HG03196 (cell line): ENCODE results near the gene NINJ2.

ENCODE experiments used
- ATAC-seq: cut with Tn5 transposase; IDR thresholded peaks from one replicate; pipeline ENCODE4 v1.9.1; 2021; ENCODE audit not compliant: unreplicated experiment

NINJ2 gene

DNA sequence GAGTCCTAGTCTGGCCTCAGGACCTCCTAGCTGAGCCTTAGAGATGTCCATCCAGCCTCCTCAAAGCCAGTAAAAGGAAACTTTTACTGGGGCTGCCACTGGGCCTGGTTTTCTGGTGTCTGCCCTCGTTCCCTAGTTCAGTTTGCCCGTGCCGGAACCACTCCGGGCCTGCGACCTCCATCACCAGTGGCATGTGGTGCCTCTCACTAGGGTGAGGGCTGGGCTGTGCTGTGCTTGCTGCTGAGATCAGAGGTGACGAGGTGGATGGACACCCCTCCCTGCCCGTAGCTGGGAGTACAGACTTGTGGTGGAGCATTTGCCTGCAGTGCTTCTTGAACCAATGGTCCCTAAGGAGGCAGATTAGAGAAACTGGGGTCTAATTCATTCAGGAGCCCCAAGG, 127.8 kb downstream of the NINJ2 start:
- ATAC-seq = no peak

DNA sequence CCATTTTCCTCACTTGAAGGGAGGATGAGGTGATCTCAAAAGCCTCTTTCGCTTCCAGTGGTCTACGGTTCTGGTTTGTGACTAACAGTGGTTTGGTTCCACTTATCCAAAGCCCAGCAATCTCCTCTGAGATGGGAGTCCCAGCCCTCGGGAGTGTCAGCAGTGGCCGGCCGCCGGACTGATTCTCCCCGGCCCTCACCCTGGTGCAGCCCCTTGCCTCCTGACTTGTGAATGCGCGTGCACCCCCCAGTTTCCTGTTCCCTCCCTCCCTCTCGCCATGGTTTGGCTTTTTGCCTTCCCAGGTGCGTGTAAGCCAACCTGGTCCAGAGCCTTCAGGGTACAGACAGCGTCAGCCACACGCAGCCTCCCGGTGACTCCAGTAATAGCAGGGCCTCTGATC, 129.0 kb downstream of the NINJ2 start:
- ATAC-seq = no peak

DNA sequence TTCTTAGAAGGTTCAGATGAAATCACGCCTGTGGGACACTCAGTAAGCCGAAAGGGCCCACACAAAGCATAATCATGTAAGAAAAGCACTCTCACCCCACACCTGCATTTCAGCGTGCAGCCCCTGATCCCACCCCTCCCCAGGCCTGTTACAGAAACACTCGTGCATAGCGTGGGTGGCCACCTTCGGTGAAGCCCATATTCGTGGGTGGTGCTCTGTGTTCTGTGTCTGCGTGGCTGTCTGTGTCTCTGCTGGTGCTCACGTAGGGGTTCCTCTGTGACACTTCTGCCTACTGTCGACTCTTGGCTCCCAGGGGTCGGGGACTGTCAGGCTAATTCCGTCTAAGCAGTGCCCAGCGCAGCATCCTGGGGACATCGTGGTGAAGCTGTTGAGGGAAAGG, 129.5 kb downstream of the NINJ2 start:
- ATAC-seq = no peak

DNA sequence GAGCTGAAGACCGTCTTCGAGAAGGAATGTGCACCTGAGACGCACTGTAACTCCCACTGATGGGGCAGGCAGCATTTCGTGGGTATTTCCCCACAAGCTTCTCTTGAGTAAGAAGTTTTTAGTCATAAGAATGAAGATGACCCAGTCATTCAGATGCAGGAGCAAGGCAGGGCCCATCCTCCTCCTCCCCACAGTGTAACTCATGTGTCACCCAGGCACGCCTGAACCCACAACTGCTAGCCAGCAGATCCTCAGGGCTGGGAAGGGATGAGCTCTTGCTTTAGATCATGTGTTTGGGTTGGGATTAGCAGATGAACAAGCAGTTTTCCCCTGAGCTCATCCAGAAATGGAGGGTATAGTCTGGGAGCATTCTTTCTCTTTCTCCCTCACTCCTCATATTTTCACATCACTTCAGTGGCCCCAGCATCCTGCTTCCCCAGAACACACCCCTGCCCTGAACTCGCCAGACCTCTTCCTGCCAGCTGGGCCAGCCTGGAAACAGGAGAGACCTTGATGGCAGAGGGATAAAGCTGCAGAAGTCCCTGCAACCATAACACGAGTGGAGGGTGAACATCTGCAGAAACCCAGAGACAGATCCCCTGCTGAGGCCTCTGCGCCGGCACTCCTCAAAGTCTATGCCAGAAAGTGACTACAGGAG, 130.2 kb downstream of the NINJ2 start:
- ATAC-seq = no peak

DNA sequence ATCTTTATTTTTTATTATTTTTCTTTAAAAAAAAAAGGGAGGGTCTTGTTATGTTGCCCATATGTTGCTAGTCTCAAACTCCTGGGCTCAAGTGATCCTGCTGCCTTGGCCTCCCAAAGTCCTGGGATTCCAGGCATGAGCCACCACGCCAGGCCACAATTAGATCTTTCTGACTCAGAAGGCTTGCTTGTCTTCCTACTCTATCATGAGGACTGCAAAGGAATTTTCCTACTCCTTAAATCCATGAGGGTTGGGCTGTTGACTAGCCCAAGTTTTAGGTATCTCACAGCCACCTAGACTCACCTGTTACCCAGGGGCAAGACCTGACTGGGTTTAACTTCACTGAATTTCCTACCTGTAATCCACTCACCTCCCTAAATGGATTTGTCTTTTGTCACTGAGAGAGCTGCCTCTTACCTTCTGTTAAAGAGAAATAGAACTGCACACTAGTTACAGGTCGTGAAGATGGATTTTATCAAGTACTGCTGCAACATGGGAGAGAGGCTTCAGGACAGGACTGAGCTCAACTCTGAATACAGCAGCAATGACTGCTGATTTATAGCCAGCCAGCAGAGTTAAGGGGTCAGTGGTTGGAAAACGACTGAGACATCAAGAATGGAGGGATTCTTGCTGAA, 131.2 kb downstream of the NINJ2 start:
- ATAC-seq = no peak

DNA sequence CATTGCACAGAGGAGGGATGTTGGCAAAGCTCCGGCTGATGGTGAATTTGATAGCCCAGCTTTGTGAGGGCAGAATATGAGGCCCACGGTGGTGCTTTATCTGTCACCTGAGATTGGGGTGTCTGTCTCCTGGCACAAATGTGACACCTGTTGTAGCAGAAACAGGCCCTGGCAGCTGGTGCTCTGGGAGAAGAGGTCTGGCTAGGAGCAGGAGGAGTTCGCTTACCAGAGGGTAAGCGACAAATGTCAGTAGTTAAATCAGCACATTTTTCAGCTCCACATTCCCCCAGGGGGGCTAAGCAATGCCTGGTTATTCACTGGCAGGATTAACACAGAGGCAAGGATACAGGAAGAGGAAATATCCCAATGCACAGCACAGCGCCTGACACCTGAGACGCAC, 132.4 kb downstream of the NINJ2 start:
- no peak for ATAC-seq

DNA sequence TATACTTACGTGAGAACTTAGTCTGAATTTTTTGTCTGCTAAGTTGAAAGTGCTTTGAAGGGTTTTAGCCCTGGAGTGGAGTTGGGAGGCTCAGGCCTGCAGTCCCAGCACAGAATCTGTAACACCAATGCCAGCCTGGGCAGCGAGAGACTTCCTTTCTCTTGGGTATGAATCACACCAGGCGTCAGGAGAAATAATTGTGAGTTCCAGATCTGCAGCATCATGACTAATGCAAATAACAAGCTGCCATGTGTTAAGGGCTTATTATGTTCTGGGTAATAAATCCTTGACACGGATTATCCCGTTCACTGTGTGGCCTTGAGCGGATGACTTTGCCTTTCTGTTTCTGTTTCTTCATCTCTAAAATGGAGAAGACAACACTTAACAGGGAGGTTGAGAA, 132.9 kb downstream of the NINJ2 start:
- no peak for ATAC-seq

DNA sequence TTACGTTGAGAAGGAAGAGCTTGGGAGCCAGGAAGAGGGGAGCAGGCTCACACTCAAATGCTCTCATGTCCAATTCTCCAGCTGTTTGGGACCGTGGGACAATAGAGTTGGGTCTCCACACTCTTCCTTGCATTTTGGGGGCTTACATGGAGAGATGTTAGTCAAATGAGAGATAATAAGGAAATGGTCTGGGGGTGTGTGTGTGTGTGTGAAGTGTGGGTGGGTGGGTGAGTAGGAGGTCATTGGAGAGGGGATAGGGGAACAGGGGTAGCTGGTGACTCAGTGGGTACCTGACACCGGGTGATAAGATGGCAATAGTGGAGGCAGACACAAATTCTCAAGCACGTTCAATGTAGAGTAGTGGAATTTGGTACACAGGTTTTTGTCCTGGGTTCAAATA, 135.5 kb downstream of the NINJ2 start:
- ATAC-seq = no peak

DNA sequence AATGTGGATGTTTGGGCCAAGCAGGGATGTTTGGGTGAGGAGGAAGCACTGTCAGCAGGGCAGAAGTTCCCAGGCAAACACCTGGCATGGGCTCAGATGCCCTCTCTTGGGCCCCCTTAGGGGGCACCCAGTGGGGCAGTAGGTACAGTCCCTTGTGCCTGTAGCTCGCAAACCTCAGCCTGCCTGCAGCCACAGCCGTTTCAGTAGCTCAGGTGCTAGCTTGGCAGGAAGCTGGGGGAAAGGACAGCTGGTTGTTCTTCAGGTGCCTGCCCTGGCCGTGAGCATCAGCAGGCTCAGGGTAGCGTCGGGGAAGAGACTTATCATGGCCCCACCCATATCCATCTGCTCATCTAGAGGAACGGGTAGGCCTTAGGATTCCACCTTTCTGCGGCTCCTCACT, 136.0 kb downstream of the NINJ2 start:
- ATAC-seq = no peak

DNA sequence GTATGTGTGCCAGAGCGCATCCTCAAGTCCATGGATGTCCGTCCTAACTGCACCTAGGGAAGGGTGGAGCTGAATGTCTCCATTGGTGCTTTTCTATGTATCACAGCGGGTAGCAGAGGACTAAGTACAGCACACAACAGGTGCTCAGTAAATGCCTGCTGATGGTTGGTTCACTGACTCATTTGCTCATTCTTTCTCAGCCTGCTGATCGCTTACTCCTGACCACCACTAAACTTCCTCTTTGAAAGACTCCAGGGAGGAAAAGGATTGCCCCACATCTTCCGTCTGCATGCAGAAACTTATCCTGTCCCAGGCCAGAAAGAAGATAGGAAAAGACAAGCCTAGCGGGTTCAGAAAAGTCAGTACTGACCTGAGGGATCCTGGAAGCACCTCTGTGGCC, 137.2 kb downstream of the NINJ2 start:
- ATAC-seq = no peak

DNA sequence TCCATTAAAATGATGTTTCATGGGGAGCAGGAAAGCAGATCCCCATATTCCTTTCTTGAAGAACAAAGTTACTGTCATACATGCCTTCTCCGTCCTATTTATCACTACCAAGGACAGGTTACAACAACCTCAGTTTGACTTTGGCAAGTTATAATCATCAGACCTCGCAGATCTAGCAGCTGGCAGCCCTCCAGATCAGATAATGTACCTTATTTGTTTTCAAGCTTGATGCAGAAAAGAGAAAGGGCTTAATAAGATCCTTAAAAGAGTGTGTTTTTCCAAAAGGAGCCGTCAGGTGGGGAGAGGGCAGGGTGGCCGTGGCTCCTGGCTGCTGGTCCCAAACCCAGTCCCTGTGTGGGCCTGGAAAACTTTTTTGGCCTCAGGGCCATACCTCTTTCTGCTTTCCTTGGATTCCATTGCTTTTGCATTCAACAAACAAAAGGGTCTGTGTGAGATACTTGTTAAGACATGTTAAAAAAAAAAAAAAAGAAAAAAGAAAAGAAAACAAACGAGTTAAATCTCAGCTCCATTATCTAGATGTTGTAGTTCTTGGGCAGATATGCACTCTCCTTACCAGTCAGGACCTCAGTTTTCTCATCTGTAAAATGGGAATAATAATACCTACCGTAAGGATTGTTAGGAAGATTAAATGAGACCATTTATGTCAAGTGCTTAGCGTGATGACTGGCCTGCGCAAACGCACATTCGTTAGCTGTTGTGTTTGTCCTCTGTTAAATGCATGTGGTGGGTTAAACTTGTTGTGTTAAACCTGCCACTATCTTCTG, 138.9 kb downstream of the NINJ2 start:
- no peak for ATAC-seq

DNA sequence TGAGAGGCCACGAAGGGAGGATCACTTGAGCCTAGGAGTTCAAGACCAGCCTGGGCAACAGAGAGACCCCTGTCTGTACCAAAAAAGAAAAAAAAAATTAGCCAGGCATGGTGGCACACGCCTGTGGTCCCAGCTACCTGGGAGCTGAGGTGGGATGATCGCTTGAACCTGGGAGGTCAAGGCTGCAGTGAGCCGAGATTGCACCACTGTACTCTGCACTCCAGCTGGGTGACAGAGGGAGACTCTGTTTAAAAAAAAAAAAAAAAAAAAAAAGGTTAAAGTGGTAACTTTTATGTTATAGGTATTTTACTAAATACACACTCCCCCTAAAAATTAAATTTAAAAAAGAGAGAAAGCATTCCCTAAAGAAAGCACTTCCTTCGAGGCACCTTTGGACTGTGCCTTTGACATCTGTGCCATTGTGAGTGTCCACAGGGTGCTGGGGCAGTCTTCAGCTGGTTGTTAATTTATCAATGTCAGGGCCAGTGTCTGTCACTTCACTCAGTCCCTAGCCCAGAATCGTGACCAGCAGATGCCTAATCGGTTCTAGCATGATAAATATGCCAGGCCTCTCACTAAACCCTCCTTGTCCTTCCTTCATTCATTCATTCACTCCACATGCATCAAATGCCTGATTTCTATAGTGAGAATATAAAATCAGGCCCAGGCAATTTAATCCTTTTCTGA, 140.4 kb downstream of the NINJ2 start:
- ATAC-seq = no peak

DNA sequence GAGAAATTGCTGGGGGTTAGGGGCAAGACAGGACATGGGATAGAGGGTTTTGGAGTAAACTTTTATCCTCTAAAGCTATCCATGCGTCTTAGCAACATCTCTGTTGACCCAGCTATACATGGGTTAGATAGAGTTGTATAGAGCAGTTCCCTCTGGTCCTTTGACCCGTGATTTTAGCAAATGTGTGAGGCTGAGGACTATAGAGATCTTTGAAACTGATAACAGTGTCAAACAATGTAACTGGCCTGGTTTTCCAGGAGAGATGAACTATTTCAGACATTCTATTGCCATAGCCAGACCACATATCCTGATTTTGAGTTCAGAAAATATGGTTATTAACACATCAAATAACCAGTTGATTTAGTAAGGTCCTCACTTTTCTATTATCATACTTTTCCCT, 143.1 kb downstream of the NINJ2 start:
- ATAC-seq = no peak

DNA sequence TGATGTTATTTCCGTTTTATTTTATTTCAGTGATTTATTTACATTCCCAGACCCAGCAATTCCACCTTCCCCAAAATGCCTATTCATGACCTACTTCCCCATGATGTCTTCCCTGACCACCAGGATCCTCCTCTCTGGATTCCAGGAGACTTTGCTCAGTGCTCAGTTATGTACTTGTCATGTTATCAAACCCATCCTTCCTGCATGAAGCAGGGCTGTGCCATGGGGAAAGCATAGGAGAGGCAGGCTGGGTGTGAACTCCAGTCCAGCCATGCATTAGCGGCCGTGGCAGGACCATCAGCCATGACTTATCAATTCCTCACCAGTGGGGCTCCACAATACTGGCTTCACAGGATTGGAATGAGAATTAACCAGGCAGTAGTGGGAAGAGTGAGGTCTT, 145.7 kb downstream of the NINJ2 start:
- no peak for ATAC-seq
